HL-60 (cell line): ENCODE data around the gene TBL1X.

Experiments used
- DNase-seq, 2 experiments: peaks; one replicate each; pipeline ENCODE4 v3.0.0-alpha.2; 2010 to 2020; ENCODE audit warnings: low read depth in 1 of 2, low spot score in 1 of 2
- H3K27ac ChIP-seq: fragments of 250-450 bp; sonication (Bioruptor Pico); replicated peaks from 2 replicates; pipeline ENCODE4 v1.5.1; 2020; ENCODE audit warnings: mild to moderate bottlenecking, moderate library complexity
- H3K27me3 ChIP-seq: fragments of 250-450 bp; sonication (Bioruptor Pico); 2 replicates; pipeline ENCODE4 v1.5.1; 2021; ENCODE audit warnings: mild to moderate bottlenecking, moderate library complexity; ENCODE audit not compliant: insufficient read depth, poor library complexity, severe bottlenecking
- H3K4me3 ChIP-seq: replicated peaks from 2 replicates; pipeline ENCODE4 v1.5.1; 2011; ENCODE audit warnings: mild to moderate bottlenecking, control low read depth, low read length; ENCODE audit not compliant: insufficient read depth
- CTCF ChIP-seq: IDR thresholded peaks from one replicate; pipeline ENCODE4 v1.5.1; 2011; ENCODE audit warnings: low read length, control low read depth, inconsistent platforms; ENCODE audit not compliant: insufficient read depth
- GABPA ChIP-seq: IDR thresholded peaks from 2 replicates; pipeline ENCODE4 v1.6.1; 2012; ENCODE audit warnings: low read depth
- POLR2AphosphoS5 ChIP-seq: IDR thresholded peaks from 2 replicates; pipeline ENCODE4 v1.6.1; 2012; ENCODE audit warnings: low read depth
- REST ChIP-seq: IDR thresholded peaks from 2 replicates; pipeline ENCODE4 v1.6.1; 2012; ENCODE audit warnings: low read depth; ENCODE audit not compliant: insufficient replicate concordance
- SPI1 ChIP-seq: IDR thresholded peaks from 2 replicates; pipeline ENCODE4 v1.6.1; 2012; ENCODE audit warnings: low read depth, mild to moderate bottlenecking, borderline replicate concordance

Gene TBL1X

GRCh38 chrX:9610771-9611392, 146.0 kb downstream of the TBL1X start:
- TF ChIP-seq CTCF (no peak), GABPA (no peak), POLR2AphosphoS5 (no peak), REST (no peak), SPI1 (no peak)
- Histone ChIP-seq H3K4me3 (no peak overlapping the region), H3K27ac (no peak overlapping the region), H3K27me3 (no peaks in the 10 kb centered on the region)
- DNase-seq, result no peak

- TF ChIP-seq SPI1 (no peak), REST (no peak), GABPA (no peak), POLR2AphosphoS5 (no peak)
- no peaks in the 10 kb centered on the region for H3K27me3 ChIP-seq
- no peak for DNase-seq
- H3K4me3 ChIP-seq, result no peak overlapping the region
- no peak overlapping the region for H3K27ac ChIP-seq
These were observed 146.7 kb downstream of the TBL1X start for GRCh38 chrX:9611436-9612145.

GRCh38 chrX:9612146-9612505, 147.3 kb downstream of the TBL1X start:
- Histone ChIP-seq H3K27ac (no peak overlapping the region), H3K27me3 (no peaks in the 10 kb centered on the region), H3K4me3 (no peak overlapping the region)
- TF ChIP-seq POLR2AphosphoS5 (no peak), CTCF (no peak), REST (no peak), SPI1 (no peak), GABPA (no peak)
- DNase-seq, result no peak
